SIG-M5 treated with dmso at 0.1 percent for 504 hours (cell line): Measurements from ENCODE around the gene B4GALNT2.
"Not testable (repeated sequence)": the region's sequence is repeated elsewhere in the genome, so short reads cannot be mapped to it uniquely, and the experiment has no call there.

Experiments used
- DNase-seq: peaks from one replicate; lab custom pipeline; 2025; ENCODE audit not compliant: unreplicated experiment; lab: John Stamatoyannopoulos, UW

Gene B4GALNT2

DNA sequence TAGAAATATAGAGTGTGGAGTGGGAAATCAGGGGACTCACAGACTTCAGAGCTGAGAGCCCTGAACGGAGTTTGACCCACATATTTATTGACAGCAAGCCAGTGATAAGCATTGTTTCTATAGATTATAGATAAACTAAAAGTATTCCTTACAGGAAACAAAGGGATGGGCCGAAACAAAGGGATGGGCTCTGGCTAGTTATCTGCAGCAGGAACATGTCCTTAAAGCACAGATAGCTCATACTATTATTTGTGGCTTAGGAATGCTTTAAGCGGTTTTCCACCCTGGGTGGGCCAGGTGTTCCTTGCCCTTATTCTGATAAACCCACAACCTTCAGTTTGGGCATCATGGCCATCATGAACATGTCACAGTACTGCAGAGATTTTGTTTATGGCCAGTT lies 38.1 kb downstream of the B4GALNT2 start:
- DNase-seq, result not testable (repeated sequence)

GRCh38 chr17:49175978-49176377 lies 43.4 kb downstream of the B4GALNT2 start:
- DNase-seq, result not testable (repeated sequence)

DNA sequence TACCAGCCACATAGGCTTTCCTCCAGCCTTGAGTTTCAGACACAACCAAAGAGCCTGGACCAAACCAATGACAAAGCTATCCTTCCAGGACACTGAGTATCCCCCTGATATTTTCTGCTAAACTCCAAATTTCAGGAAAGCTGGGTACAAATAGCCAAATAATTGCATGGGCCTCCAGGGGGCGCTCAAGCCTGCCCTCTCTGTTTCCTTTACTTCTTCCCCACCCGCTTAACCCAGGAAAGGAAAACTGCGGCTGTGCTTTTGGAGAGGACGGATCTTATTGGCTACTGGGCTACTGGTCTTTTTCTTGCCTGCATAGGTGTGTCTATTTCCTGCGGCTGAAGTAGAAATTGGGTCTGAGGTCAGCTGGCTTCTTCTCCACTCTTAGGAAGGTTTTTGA lies 47.7 kb downstream of the B4GALNT2 start:
- peak; percentile 36 for DNase-seq

DNA sequence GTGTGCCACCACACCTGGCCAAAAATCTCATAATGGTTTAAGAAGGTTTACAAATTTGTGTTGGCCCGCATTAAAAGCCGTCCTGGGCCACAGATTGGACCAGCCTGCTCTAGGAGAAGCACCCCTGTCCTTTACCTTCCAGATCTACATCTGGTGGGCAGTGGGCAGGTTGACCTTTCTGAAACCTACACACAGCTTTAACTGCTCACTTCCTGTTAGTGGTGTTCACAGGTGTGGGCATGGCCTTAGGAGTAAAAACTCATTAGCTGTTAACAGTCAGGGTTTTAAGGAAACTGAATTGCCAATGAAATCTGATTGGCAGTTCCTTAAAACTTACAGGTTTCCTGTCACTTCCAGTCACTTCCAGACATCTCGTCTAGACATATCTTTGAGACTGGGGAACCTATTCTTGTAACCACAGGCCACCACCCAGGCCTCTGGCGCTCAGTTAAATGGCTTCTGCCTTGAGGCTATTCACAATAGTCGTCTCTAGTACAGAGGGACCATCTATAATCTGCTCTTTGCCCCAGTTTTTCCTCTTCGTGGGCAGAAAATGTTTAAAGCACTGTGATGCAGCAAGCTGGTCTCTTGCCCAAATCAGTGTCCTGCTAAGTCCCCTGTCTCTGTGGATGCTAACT lies 48.5 kb downstream of the B4GALNT2 start:
- DNase-seq, result no peak

DNA sequence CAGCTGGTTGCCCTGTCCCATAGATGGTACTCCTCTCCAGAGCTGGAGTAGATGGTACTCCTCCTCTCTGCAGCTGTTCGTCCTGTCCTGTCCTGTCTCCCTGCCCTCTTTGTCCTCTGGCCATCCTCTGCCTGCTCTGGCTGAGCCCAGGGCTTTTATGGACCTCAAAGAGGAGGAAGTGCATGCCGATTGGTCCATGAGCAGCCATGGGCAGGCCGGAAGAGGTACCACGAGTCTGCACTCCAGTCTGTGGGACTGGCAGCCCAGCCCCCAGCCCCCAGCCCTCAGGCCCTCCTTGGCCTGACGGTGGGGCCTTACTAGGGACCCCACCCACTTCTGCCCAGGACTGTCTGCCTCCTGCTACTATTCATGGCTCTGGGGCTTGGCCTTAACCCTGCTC lies 50.8 kb downstream of the B4GALNT2 start:
- DNase-seq, result no peak

DNA sequence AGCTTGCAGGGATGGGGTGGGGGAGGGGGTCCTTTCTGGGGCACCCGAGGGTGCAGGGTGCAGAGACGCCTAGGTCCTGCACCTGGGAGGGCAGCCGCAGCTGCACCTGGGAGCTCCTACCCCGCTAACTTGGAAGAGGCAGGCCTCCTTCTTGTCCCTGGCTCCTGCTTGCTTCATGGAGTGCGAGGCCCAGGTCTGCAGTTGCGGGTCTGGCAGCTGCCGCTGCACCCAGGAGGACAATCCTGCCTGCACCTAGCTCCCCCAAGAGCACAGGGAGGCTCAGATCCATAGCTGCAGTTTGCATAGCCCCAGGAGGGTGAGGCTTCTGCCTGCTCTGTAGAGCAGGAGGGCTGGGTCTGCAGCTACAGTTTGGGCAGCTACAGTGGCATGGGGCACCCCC lies 51.2 kb downstream of the B4GALNT2 start:
- DNase-seq, result no peak

DNA sequence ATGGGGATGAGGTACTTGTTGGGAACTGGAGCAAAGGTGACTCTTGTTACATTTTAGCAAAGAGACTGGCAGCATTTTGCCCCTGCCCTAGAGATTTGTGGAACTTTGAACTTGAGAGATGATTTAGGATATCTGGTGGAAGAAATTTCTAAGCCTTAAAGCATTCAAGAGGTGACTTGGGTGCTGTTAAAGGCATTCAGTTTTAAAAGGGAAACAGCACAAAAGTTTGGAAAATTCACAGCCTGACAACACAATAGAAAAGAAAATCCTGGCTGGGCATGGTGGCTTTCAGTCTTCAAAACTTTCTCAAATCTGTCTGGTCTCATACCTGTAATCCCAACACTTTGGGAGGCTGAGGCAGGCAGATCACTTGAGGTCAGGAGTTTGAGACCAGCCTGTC lies 52.0 kb downstream of the B4GALNT2 start:
- not testable (repeated sequence) for DNase-seq

GRCh38 chr17:49185381-49185780 lies 52.8 kb downstream of the B4GALNT2 start:
- not testable (repeated sequence) for DNase-seq

GRCh38 chr17:49187301-49187700 lies 54.7 kb downstream of the B4GALNT2 start:
- no peak for DNase-seq

DNA sequence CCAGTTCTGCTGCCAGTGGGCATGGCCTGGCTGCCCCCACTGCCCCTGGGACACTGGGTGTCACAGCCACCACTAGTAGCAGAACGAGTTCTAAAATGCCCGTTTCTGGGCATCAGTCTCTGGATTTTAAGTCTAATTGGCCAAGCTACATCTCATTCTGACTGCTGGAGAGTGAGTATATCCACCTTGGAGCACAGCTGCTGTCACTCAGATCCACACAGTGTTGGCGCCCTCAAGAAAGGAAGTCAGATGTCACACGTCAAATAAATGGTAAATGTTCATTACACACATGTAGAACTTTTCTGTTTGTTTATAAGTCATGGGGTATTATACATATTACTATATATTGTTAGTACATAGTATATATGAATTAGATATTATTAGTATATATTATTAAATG lies 58.4 kb downstream of the B4GALNT2 start:
- DNase-seq, result no peak

- DNase-seq, result peak; percentile 86
Observed at GRCh38 chr17:49191409-49191916, 58.9 kb downstream of the B4GALNT2 start.

DNA sequence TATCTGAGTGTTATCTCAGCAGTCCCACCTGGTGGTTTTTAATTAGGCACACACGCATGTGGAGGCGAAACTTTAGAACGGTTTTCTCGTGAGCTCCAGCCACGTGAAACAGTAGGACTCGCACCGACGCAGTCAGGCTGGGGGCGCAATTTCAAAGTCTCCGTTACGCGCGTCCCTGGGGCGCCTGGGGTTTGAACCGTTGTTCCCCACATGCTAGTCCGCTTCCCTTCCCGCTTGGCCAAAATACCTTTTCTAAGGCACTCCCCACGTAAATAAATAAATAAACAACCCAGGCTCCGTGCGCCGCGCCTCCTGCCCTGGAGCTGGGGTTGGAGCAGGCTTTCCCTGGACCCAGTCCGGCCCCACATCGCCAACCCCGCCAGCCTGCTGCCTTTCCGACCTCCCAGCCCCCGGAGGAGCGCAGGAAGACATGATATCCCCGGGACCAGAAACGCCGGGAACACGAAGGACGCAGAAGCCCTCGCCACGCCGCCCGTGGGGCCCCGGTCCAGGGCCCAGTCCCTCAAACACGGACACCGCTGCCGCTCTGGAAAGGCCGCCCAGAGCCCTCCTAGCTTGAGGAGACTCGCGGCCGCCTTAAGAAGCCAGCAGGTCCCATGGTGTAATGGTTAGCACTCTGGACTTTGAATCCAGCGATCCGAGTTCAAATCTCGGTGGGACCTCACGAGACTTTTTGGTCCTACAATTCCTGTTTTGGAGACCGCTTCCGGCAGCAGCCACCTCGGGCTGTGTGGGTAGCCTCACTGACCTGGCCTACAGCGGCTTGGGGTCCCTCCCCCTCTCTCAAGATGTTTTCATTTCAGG lies 59.6 kb downstream of the B4GALNT2 start:
- peak; percentile 88 for DNase-seq

- peak; percentile 55 for DNase-seq
Observed at GRCh38 chr17:49193513-49194296, 61.1 kb downstream of the B4GALNT2 start.

DNA sequence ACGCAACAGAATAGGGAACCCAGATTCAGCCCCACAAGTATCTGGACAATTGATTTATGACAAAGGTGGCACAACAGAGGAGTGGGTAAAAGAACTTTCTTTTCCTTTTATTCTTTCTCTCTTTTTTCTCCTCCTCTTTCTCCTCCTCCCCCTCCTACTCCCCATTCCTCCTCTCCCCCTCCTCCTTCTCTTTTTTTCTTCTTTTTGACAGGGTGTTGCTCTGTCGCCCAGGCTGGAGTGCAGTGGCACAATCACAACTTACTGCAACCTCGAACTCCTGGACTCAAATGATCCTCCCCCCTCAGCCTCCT lies 61.7 kb downstream of the B4GALNT2 start:
- DNase-seq, result no peak

DNA sequence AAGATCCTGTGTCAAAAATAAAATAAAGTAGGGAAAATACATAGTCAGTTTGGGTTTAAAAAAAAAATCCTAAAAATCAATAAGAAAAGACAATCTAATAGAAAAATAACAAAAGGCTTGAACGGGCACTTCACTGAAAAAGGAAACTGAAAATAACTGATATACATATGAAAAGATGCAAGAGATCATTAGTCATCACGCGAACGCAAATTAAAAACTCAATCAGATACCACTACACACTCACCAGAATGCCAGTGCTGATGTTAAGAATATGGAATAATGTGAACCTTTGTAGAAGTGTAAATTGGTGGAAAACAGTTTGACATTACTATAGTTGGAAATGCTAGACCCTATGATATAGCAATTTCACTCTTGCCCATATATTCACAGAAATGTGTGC lies 63.2 kb downstream of the B4GALNT2 start:
- no peak for DNase-seq

DNA sequence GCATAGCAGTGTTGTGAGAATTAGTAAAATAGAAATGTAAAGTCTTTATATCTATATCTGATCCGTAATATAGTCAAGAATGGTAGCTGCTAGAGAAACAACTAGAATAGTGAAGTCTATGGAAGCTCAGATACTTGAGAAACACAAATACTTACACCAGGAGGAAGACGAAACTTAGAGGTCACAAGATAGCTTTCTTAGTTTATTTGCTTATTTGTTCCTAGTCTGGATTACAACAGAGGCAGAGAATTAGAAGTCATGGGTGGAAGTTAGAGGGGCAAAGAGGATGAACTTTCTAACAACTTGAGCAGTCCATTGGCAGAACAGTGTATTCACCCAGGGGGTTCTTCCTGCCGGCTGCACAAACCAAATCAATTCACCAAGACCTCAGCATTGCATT lies 64.0 kb downstream of the B4GALNT2 start:
- no peak for DNase-seq

DNA sequence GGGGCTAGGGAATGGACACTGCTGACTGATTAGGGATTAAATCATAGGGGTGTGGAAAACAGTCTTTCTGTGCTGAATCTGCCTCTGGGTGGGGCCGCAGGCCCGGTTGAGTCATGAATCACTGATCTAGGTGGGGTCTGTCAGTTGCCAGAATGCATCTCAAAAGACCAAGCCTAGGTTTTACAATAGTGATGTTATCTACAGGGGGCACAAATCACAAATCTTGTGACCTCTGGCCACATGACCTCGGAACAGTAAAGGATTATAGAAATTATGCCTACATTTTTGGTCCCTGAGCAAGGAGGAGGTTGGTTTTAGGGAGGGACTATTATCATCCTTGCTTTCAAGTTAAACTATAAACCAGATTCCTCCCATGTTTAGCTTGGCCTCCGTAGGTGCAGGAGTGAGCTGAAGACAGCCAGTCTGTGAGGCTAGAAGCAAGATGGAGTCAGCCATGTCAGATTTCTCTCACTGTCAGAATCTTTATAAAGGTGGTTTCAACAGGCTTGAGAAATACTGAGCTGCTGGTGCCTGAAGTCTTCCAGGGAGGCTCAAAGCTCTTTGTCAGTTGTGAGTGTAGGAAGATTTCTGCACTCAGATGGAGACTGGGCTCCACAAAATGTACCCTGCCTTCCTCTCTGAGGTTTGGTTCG lies 64.9 kb downstream of the B4GALNT2 start:
- DNase-seq, result no peak

- no peak for DNase-seq
Observed at GRCh38 chr17:49198211-49198610, 65.6 kb downstream of the B4GALNT2 start.

DNA sequence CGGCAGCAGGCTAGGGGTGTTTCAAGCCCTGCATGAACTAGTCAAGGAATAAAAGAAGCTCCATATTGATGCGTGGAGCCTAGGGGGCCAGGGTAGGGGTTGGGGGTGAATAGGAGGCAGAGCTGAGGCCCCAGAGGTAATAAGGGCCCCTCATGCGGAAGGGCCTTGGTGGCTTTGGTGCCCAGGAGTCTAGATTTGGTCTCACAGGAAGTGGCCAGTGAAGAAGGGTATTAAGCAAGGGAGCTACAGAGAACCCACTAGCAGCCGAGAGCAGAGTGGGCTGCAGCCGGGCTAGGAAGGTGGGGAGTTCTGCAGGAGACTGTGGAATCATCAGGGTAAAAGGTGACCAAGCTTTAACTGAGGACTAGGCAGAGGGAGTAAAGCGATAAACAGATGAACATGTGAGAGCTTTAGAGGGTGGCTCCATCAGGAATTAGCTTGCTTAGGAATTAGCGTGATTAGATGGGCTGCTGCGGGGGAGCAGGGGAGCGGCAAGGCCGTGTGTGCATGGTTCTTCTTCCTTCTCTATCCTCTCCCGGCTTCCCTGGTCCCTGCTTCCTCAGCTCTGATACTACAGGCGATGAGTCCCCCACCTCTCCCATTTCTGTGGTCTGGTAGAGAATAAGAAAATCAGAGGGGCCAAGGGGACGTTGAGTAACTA lies 68.0 kb downstream of the B4GALNT2 start:
- no peak for DNase-seq

- no peak for DNase-seq
Observed at GRCh38 chr17:49201481-49201927, 68.9 kb downstream of the B4GALNT2 start.

- no peak for DNase-seq
Observed at GRCh38 chr17:49203796-49204195, 71.2 kb downstream of the B4GALNT2 start.
